Pancreas (tissue), 10 donors: ENCODE data around the gene RAB27B. TPM values are rescaled to one million over a fixed set of nuclear protein-coding genes. Genes with fewer than 3 reads are reported as not detected.

Experiments used
- ATAC-seq, 4 donors: fragments of 200-7000 bp; cut with Tn5 transposase; one replicate each; pipeline versions ENCODE4 v1.8.0 to v1.9.1; 2020; ENCODE audit warnings: mild to moderate bottlenecking in 4 of 4, moderate library complexity in 4 of 4
- DNase-seq, 6 donors: peaks; one replicate each; pipeline ENCODE4 v3.0.0-alpha.2; 2020
- FAIRE-seq: peaks from 2 replicates; lab custom pipeline; 2012; peaks lifted over from hg19 to GRCh38; lab: Jason Lieb, UNC
- H3K27ac ChIP-seq, 4 donors: fragments of 200-600 bp; sonication (generic); 1 replicate in 3 of 4; 2 replicates in 1 of 4; pipeline versions ENCODE4 v1.5.0 to v1.8.0; 2020
- H3K27me3 ChIP-seq, 4 donors: fragments of 200-600 bp; one replicate each; pipeline ENCODE4 v1.8.0; 2021
- H3K36me3 ChIP-seq, 3 donors: fragments of 200-600 bp; sonication (generic) in 1 of 3; one replicate each; pipeline versions ENCODE4 v1.5.0 to v1.8.0; 2020 to 2021
- H3K4me1 ChIP-seq, 3 donors: fragments of 200-600 bp; one replicate each; pipeline ENCODE4 v1.8.0; 2021
- H3K4me3 ChIP-seq, 4 donors: fragments of 200-600 bp; sonication (generic) in 2 of 4; one replicate each; pipeline versions ENCODE4 v1.5.0 to v1.8.0; 2020 to 2021
- H3K9me3 ChIP-seq, 4 donors: fragments of 200-600 bp; one replicate each; pipeline ENCODE4 v1.8.0; 2021
- CTCF ChIP-seq, 4 donors: fragments of 200-600 bp; sonication (generic) in 3 of 4; IDR thresholded peaks; one replicate each; pipeline versions ENCODE4 v1.5.0 to v1.8.0; 2021; ENCODE audit warnings: antibody characterized with exemption in 4 of 4
- WGBS, 2 donors: extraction: QIAGEN DNeasy Blood & Tissue Kit; methylation state at CpG; one replicate each; pipeline ENCODE4 v1.1.7; 2013; 5-methylcytosine and 5-hydroxymethylcytosine counted together
- intact Hi-C, 3 donors: fragments of 100-400 bp; cut with DNase I; formaldehyde crosslinking; loops; one replicate each; pipeline versions ENCODE4 v1.11.1 to v1.14.2; 2022
- polyA plus RNA-seq, 2 donors: library from polyadenylated mRNA; stranded (reverse); fragments of 200-250 nt; gene quantifications; one replicate each; pipeline ENCODE4 v1.2.3, GENCODE V29; 2013
- total RNA-seq, 6 donors: library from RNA; stranded (reverse); fragmentation: NEBNext Ultra II Directional in 4 of 6; extraction: Animal tissue kit (Norgen Biotek cat#: 25700) in 4 of 6; gene quantifications; one replicate each; pipeline versions ENCODE4 v1.2.1 to v1.2.4, GENCODE V29; 2021 to 2023
- donor health status: healthy with polysubstance abuse.
- donor health status: DM: no; HTN: no; CAD: no; lungs with moderate emphysema.
- donor health status: DM: no; HTN: no; CAD: no.
- donor health status: control.
- donor health status: control.
- donor health status: Bipolar disorder and iron deficiency.
- donor health status: DM: yes; HTN: yes; CAD: no.
- donor health status: DM: no; HTN: no; CAD: no.
- donor health status: DM: no; HTN: no; CAD: no.
- donor health status: DM: yes; HTN: yes; CAD: no.

Gene RAB27B
- 10 to 100 TPM in 1 of 6 donors, 1 to 10 TPM in 5; 5.2 to 12.9 (median 6.4) TPM for total RNA-seq
- polyA plus RNA-seq, result under 1 TPM; 0.61 to 0.73 TPM

- Histone ChIP-seq H3K9me3 (no peaks in the 10 kb centered on the region), H3K36me3 (no peaks in the 10 kb centered on the region), H3K27ac (peak within 1 kb of the TSS; percentile 82 to 95 (median 89)), H3K4me1 (peaks cover 6 to 26% (median 21%) of the 10 kb centered on the region in 3 donors), H3K4me3 (peak within 1 kb of the TSS; percentile 43 to 67 (median 60)), H3K27me3 (no peaks in the 10 kb centered on the region)
- no peak for TF ChIP-seq CTCF (IDR thresholded peaks at IDR 0.05)
- FAIRE-seq, result no peak
- peak; percentile 84 to 92 (median 86) for DNase-seq
- 0% methylated on average over 35 of the region's 35 CpGs for WGBS, 2 donors
- intact Hi-C loops, result no loop called here
- ATAC-seq, result peak; percentile 93 to 95 (median 94)
Measured at GRCh38 chr18:54828281-54828881, at the start of gene RAB27B. Gene RAB27B, plus strand, starts transcription at chr18:54828477. Its CDS starts 49,109 bp downstream, at chr18:54877586.

GRCh38 chr18:54780285-54780861 is 47.9 kb upstream of the RAB27B start:
- no peak for TF ChIP-seq CTCF (IDR thresholded peaks at IDR 0.05)

GRCh38 chr18:54780970-54781369 is 47.3 kb upstream of the RAB27B start:
- 76 to 78% methylated on average over 2 of the region's 2 CpGs for WGBS, 2 donors
- H3K27ac ChIP-seq, result peak overlapping the region in 1 of 4 donors; percentile 21
- FAIRE-seq, result no peak

More at GRCh38 chr18:54780285-54780861, 47.9 kb upstream of the RAB27B start:
- H3K4me1 ChIP-seq, result peaks cover 0 to 26% (median 26%) of the 10 kb centered on the region in 3 donors
- intact Hi-C loops, result no loop called here
- WGBS, 2 donors, result 80 to 85% methylated on average over 11 of the region's 11 CpGs
- H3K9me3 ChIP-seq, result no peaks in the 10 kb centered on the region
- no peaks in the 10 kb centered on the region for H3K27me3 ChIP-seq
- ATAC-seq (no peak), FAIRE-seq (no peak), DNase-seq (no peak)
- H3K27ac ChIP-seq, result no peak overlapping the region
- no peaks in the 10 kb centered on the region for H3K36me3 ChIP-seq
- no peak overlapping the region for H3K4me3 ChIP-seq

GRCh38 chr18:54783139-54783538 is 45.1 kb upstream of the RAB27B start:
- Histone ChIP-seq H3K4me3 (no peak overlapping the region), H3K36me3 (no peaks in the 10 kb centered on the region), H3K4me1 (no peaks in the 10 kb centered on the region), H3K27ac (no peak overlapping the region), H3K9me3 (no peaks in the 10 kb centered on the region), H3K27me3 (no peaks in the 10 kb centered on the region)
- no peak for ATAC-seq
- no peak for DNase-seq
- no peak for TF ChIP-seq CTCF (IDR thresholded peaks at IDR 0.05)
- FAIRE-seq, result no peak
- intact Hi-C loops, result no loop called here
- WGBS, 2 donors, result 85 to 87% methylated on average over 1 of the region's 1 CpG

More at GRCh38 chr18:54780970-54781369, 47.3 kb upstream of the RAB27B start:
- DNase-seq (no peak), ATAC-seq (peak in 1 of 4 donors; percentile 59)
- intact Hi-C loops, result no loop called here
- H3K9me3 ChIP-seq, result no peaks in the 10 kb centered on the region
- H3K4me3 ChIP-seq, result no peak overlapping the region
- H3K27me3 ChIP-seq, result no peaks in the 10 kb centered on the region
- TF ChIP-seq CTCF (IDR thresholded peaks at IDR 0.05), result no peak
- peaks cover 0 to 20% (median 20%) of the 10 kb centered on the region in 3 donors for H3K4me1 ChIP-seq
- no peaks in the 10 kb centered on the region for H3K36me3 ChIP-seq

GRCh38 chr18:54786206-54786605 is 42.1 kb upstream of the RAB27B start:
- Histone ChIP-seq H3K36me3 (no peaks in the 10 kb centered on the region), H3K4me3 (no peak overlapping the region), H3K27ac (no peak overlapping the region), H3K4me1 (no peaks in the 10 kb centered on the region), H3K9me3 (no peaks in the 10 kb centered on the region), H3K27me3 (no peaks in the 10 kb centered on the region)
- intact Hi-C loops, result no loop called here
- WGBS, 2 donors, result 91 to 96% methylated on average over 1 of the region's 1 CpG
- FAIRE-seq (no peak), ATAC-seq (no peak), DNase-seq (no peak)
- no peak for TF ChIP-seq CTCF (IDR thresholded peaks at IDR 0.05)
